ENCODE measurements around the gene ANKRD28. TPM values are rescaled to one million over a fixed set of nuclear protein-coding genes. Genes with fewer than 3 reads are reported as not detected.

The ANKRD28 gene
- total and polyA plus RNA-seq, 2 of the 13 experiments (the other 11 are each of a cell fraction or from before 2014, with no cell fraction given), result 21.0 to 28.9 TPM

DNA sequence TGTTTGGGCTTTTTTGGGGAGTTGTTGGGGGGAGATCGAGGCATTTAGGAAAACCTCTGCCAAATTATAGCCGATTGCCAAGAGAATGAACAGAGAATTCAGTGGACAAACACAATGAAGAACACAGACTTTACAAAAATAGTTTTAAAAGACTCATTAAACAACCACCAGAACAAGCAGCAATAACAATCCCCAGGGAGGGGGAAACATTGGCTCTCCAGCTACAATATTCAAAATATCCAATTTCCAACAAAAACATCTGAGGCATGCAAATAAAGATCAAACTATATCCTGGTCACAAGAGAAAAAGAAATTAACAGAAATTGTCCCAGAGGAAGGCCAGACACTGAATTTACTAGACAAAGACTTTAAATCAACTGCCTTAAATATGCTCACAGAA, 24.5 kb upstream of the ANKRD28 start:
- intact Hi-C loops (cut with micrococcal nuclease; ENCODE audit: unreplicated experiment) (no loop called here), in situ Hi-C loops (cut with HindIII; ENCODE audit: extremely low pct_ligation_motif_present, low pct_unique_long_range_greater_than_20kb) (no loop called here)
- no peaks in the 10 kb centered on the region for H3K36me3 ChIP-seq (replicated peaks in 1 of 2; ENCODE audit: control insufficient read depth in 1 of 2, insufficient read depth in 2 of 2, low read length in 2 of 2)
- no peaks in the 10 kb centered on the region for H3K4me1 ChIP-seq (ENCODE audit: insufficient read depth, low read length)
- H3K79me2 ChIP-seq (ENCODE audit: insufficient read depth, low read length), result peaks cover 84% of the 10 kb centered on the region
- no peak for ATAC-seq
- H3K4me2 ChIP-seq (ENCODE audit: low read depth, low read length), result no peak overlapping the region
- 98% methylated on average over 2 of the region's 2 CpGs for WGBS (ENCODE audit: low lambda C conversion rate)
- no peak overlapping the region for H2AFZ ChIP-seq (ENCODE audit: low read length)
- no peak for FAIRE-seq
- no peak for DNase-seq (ENCODE audit: low spot score)
- ChIA-PET POLR2A (no interaction called here), CTCF (ENCODE audit: low intra/inter-chr PET ratio, low total read pairs) (no interaction called here)
- no peaks in the 10 kb centered on the region for H3K9me3 ChIP-seq (ENCODE audit: low read length)
- H3K27ac ChIP-seq (ENCODE audit: extremely low read length, insufficient read depth, low read length), result no peak overlapping the region
- H3K4me3 ChIP-seq (replicated peaks in 1 of 3; ENCODE audit: insufficient read depth in 1 of 3, low read depth in 2 of 3, low read length in 3 of 3), result no peak overlapping the region
- H3K27me3 ChIP-seq (ENCODE audit: control insufficient read depth in 1 of 2, insufficient read depth in 2 of 2, low read length in 2 of 2), result no peaks in the 10 kb centered on the region
- no peak overlapping the region for H3K9ac ChIP-seq (ENCODE audit: insufficient read depth, low read depth, low read length)
- H4K20me1 ChIP-seq (ENCODE audit: insufficient read depth, low read length), result peaks cover 24% of the 10 kb centered on the region
- no TSS peak for BruUV-seq (replicated peaks)
- TF ChIP-seq, protein P1, sequence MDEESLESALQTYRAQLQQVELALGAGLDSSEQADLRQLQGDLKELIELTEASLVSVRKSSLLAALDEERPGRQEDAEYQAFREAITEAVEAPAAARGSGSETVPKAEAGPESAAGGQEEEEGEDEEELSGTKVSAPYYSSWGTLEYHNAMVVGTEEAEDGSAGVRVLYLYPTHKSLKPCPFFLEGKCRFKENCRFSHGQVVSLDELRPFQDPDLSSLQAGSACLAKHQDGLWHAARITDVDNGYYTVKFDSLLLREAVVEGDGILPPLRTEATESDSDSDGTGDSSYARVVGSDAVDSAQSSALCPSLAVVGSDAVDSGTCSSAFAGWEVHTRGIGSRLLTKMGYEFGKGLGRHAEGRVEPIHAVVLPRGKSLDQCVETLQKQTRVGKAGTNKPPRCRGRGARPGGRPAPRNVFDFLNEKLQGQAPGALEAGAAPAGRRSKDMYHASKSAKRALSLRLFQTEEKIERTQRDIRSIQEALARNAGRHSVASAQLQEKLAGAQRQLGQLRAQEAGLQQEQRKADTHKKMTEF (CRISPR knock-in tag; IDR thresholded peaks at IDR 0.05), result no peak
- TF ChIP-seq, protein P2, sequence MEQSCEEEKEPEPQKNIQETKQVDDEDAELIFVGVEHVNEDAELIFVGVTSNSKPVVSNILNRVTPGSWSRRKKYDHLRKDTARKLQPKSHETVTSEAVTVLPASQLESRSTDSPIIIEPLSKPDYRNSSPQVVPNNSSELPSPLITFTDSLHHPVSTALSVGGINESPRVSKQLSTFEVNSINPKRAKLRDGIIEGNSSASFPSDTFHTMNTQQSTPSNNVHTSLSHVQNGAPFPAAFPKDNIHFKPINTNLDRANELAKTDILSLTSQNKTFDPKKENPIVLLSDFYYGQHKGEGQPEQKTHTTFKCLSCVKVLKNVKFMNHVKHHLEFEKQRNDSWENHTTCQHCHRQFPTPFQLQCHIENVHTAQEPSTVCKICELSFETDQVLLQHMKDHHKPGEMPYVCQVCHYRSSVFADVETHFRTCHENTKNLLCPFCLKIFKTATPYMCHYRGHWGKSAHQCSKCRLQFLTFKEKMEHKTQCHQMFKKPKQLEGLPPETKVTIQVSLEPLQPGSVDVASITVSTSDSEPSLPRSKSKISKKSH (CRISPR knock-in tag; IDR thresholded peaks at IDR 0.05; ENCODE audit: borderline replicate concordance), result no peak
- TF ChIP-seq TMF1 (CRISPR knock-in tag; IDR thresholded peaks at IDR 0.05; ENCODE audit: low read depth) (no peak), ZBTB7A (CRISPR knock-in tag; IDR thresholded peaks at IDR 0.05) (no peak), ZNF713 (CRISPR knock-in tag; IDR thresholded peaks at IDR 0.05) (no peak), NFE2L1 (CRISPR knock-in tag; IDR thresholded peaks at IDR 0.05; ENCODE audit: borderline replicate concordance) (no peak), ATF7-NPFF (CRISPR knock-in tag; IDR thresholded peaks at IDR 0.05; ENCODE audit: low read depth) (no peak), TCF7 (IDR thresholded peaks at IDR 0.05; ENCODE audit: low read depth) (no peak), CCDC6 (CRISPR knock-in tag; IDR thresholded peaks at IDR 0.05) (no peak)
- TF ChIP-seq, protein P3, sequence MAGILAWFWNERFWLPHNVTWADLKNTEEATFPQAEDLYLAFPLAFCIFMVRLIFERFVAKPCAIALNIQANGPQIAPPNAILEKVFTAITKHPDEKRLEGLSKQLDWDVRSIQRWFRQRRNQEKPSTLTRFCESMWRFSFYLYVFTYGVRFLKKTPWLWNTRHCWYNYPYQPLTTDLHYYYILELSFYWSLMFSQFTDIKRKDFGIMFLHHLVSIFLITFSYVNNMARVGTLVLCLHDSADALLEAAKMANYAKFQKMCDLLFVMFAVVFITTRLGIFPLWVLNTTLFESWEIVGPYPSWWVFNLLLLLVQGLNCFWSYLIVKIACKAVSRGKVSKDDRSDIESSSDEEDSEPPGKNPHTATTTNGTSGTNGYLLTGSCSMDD (CRISPR knock-in tag; IDR thresholded peaks at IDR 0.05), result no peak
- TF ChIP-seq, protein P4, sequence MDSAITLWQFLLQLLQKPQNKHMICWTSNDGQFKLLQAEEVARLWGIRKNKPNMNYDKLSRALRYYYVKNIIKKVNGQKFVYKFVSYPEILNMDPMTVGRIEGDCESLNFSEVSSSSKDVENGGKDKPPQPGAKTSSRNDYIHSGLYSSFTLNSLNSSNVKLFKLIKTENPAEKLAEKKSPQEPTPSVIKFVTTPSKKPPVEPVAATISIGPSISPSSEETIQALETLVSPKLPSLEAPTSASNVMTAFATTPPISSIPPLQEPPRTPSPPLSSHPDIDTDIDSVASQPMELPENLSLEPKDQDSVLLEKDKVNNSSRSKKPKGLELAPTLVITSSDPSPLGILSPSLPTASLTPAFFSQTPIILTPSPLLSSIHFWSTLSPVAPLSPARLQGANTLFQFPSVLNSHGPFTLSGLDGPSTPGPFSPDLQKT (CRISPR knock-in tag; IDR thresholded peaks at IDR 0.05; ENCODE audit: borderline replicate concordance), result no peak
- TF ChIP-seq, protein P5, sequence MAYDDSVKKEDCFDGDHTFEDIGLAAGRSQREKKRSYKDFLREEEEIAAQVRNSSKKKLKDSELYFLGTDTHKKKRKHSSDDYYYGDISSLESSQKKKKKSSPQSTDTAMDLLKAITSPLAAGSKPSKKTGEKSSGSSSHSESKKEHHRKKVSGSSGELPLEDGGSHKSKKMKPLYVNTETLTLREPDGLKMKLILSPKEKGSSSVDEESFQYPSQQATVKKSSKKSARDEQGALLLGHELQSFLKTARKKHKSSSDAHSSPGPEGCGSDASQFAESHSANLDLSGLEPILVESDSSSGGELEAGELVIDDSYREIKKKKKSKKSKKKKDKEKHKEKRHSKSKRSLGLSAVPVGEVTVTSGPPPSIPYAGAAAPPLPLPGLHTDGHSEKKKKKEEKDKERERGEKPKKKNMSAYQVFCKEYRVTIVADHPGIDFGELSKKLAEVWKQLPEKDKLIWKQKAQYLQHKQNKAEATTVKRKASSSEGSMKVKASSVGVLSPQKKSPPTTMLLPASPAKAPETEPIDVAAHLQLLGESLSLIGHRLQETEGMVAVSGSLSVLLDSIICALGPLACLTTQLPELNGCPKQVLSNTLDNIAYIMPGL (CRISPR knock-in tag; IDR thresholded peaks at IDR 0.05; ENCODE audit: borderline replicate concordance in 1 of 2, low read depth in 1 of 2), result no peak
- TF ChIP-seq, protein P6, sequence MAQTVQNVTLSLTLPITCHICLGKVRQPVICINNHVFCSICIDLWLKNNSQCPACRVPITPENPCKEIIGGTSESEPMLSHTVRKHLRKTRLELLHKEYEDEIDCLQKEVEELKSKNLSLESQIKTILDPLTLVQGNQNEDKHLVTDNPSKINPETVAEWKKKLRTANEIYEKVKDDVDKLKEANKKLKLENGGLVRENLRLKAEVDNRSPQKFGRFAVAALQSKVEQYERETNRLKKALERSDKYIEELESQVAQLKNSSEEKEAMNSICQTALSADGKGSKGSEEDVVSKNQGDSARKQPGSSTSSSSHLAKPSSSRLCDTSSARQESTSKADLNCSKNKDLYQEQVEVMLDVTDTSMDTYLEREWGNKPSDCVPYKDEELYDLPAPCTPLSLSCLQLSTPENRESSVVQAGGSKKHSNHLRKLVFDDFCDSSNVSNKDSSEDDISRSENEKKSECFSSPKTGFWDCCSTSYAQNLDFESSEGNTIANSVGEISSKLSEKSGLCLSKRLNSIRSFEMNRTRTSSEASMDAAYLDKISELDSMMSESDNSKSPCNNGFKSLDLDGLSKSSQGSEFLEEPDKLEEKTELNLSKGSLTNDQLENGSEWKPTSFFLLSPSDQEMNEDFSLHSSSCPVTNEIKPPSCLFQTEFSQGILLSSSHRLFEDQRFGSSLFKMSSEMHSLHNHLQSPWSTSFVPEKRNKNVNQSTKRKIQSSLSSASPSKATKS (CRISPR knock-in tag; IDR thresholded peaks at IDR 0.05), result no peak

Measured in HepG2 (cell line).